GM12874 (cell line): Measurements from ENCODE around the gene A2M.

Experiments used
- CTCF ChIP-seq: IDR thresholded peaks from 2 replicates; pipeline ENCODE4 v1.5.1; 2011; ENCODE audit warnings: low read depth, mild to moderate bottlenecking, control low read depth, low read length, moderate library complexity; ENCODE audit not compliant: insufficient read depth

A2M gene

GRCh38 chr12:9073076-9073475 is 42.6 kb downstream of the A2M start:
- TF ChIP-seq CTCF, result no peak

- TF ChIP-seq CTCF, result no peak
Measured at GRCh38 chr12:9072481-9073038, 43.2 kb downstream of the A2M start.

- no peak for TF ChIP-seq CTCF
Measured at GRCh38 chr12:9071969-9072368, 43.8 kb downstream of the A2M start.

GRCh38 chr12:9071518-9071917 is 44.2 kb downstream of the A2M start:
- TF ChIP-seq CTCF, result no peak

GRCh38 chr12:9070351-9070750 is 45.4 kb downstream of the A2M start:
- no peak for TF ChIP-seq CTCF

- TF ChIP-seq CTCF, result no peak
Measured at GRCh38 chr12:9068600-9068999, 47.1 kb downstream of the A2M start.

GRCh38 chr12:9068086-9068485 is 47.6 kb downstream of the A2M start:
- no peak for TF ChIP-seq CTCF
